Measurements from ENCODE around the gene RILP.

DNA sequence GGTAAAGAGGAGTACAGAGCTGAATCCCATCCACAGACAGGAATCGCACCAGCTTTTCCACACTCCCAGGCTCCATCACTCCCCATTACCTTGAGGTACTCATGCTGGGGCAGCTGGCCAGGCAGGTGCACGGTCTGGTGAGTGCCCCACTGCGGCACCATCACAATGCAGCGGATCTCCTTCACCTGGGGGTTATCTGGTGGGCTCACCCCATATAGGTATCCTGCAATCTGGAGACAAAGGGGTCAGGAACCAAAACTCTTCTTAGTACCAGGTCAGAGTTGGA, 1.8 kb upstream of the RILP start:
- TF ChIP-seq, protein P1, sequence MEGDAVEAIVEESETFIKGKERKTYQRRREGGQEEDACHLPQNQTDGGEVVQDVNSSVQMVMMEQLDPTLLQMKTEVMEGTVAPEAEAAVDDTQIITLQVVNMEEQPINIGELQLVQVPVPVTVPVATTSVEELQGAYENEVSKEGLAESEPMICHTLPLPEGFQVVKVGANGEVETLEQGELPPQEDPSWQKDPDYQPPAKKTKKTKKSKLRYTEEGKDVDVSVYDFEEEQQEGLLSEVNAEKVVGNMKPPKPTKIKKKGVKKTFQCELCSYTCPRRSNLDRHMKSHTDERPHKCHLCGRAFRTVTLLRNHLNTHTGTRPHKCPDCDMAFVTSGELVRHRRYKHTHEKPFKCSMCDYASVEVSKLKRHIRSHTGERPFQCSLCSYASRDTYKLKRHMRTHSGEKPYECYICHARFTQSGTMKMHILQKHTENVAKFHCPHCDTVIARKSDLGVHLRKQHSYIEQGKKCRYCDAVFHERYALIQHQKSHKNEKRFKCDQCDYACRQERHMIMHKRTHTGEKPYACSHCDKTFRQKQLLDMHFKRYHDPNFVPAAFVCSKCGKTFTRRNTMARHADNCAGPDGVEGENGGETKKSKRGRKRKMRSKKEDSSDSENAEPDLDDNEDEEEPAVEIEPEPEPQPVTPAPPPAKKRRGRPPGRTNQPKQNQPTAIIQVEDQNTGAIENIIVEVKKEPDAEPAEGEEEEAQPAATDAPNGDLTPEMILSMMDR (IDR thresholded peaks at IDR 0.05) = no peak
- TF ChIP-seq POLR2A (IDR thresholded peaks at IDR 0.05) = no peak

Data from uterus (tissue), 2 donors.